Uterus (tissue), 2 donors: ENCODE results near the gene COX7B.

ENCODE experiments used
- CTCF ChIP-seq, 4 experiments: fragments of 200-600 bp in 2 of 4; fragments of 450-650 bp in 2 of 4; sonication (generic) in 2 of 4; IDR thresholded peaks; one replicate each; pipeline ENCODE4 v1.5.1; 2016 to 2019; ENCODE audit warnings: antibody characterized with exemption in 4 of 4, mild to moderate bottlenecking in 2 of 4, moderate library complexity in 1 of 4
- POLR2A ChIP-seq, 2 donors: fragments of 450-650 bp; IDR thresholded peaks; one replicate each; pipeline ENCODE4 v1.6.1; 2016; ENCODE audit warnings: antibody characterized with exemption in 2 of 2, mild to moderate bottlenecking in 1 of 2, moderate library complexity in 1 of 2

- no peak for TF ChIP-seq POLR2A (IDR thresholded peaks at IDR 0.05)
- no peak for TF ChIP-seq CTCF (IDR thresholded peaks at IDR 0.05)
Observed at GRCh38 chrX:77918568-77918967, 19.3 kb downstream of the COX7B start.
